Mesodermal cell (in vitro differentiated cells): ENCODE results near the gene ACOX3.
"Not testable (repeated sequence)": the region's sequence is repeated elsewhere in the genome, so short reads cannot be mapped to it uniquely, and the experiment has no call there.

ENCODE experiments used
- H3K27ac ChIP-seq: 2 replicates; pipeline ENCODE4 v1.7.0; 2013; ENCODE audit warnings: mild to moderate bottlenecking, low read depth, low read length, moderate library complexity; ENCODE audit not compliant: severe bottlenecking
- H3K36me3 ChIP-seq: 2 replicates; pipeline ENCODE4 v1.7.1; 2013; ENCODE audit warnings: mild to moderate bottlenecking, low read length, moderate library complexity; ENCODE audit not compliant: control insufficient read depth, insufficient read depth
- H3K4me1 ChIP-seq: one replicate; pipeline ENCODE4 v1.7.1; 2013; ENCODE audit warnings: mild to moderate bottlenecking, low read length; ENCODE audit not compliant: insufficient read depth, control insufficient read depth, poor library complexity, severe bottlenecking
- H3K4me3 ChIP-seq: 2 replicates; pipeline ENCODE4 v1.7.0; 2013; ENCODE audit warnings: low read length, control low read depth, mild to moderate bottlenecking; ENCODE audit not compliant: insufficient read depth, poor library complexity, severe bottlenecking; ENCODE audit errors: extremely low read depth
- H3K9me3 ChIP-seq: 2 replicates; pipeline ENCODE4 v1.7.1; 2013; ENCODE audit warnings: mild to moderate bottlenecking, low read length, moderate library complexity; ENCODE audit not compliant: control insufficient read depth
- WGBS, 2 experiments: methylation state at CpG; one replicate each; pipeline ENCODE4 v1.1.5; 2013; ENCODE audit warnings: missing lambda C conversion rate in 2 of 2; ENCODE audit not compliant: insufficient coverage in 2 of 2; 5-methylcytosine and 5-hydroxymethylcytosine counted together

The ACOX3 gene

DNA sequence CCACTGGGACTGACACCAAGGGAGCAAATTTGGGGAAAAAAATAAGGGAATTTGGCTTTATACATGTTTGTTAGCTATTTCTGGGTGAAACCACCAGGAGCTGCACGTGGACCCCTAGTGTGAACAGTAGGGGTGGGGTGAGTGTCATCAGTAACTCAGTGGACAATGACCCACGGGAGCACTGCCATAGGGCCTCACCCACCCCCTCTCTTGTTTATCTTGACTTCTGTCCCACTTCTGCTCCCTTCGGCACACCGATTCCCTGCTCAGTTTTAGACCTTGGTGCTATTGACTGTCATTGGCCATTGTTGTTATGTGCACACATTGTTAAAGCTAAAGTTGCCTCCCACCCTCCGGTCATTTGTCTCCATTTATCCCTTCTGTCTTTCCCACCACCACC is 9.0 kb downstream of the ACOX3 start:
- Histone ChIP-seq H3K4me1 (peaks cover 3% of the 10 kb centered on the region), H3K36me3 (no peaks in the 10 kb centered on the region)

DNA sequence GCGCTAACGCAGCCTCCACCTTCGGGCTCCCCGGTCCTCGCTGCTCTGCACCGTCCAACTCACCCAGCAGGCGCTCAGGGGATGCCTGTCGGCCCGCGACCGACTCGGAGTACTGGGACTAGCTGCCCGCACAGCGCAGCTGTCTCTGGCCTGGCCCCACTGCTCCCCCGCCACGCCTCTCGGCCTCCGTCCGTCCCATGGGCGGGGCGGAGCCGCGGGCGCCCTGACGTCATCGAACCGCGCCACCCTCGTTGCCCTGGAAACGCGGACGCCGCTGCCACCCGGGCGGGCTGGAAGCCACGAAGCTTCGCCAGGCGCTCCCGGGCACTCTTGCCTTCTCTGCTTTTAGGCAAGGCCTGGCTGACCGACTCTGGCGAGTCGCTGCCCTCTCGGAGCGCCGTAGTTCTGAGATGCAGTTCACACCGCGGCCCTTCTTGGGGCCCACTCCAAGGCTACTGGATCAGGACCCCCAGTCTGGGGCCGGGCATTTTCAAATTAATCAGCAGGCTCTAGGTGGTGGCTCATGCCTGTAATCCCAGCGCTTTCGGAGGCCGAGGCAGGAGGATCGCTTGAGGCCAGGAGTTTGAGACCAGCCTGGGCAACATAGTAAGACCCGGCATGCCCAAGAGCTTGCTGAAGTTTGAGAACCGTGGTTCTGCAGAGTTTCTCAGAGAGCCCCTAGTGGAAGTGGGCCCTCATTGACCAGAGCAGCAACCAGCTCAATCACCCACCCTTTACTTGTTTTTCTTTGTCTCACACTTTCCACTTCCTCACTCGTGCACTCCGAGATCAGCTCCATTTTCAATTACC is 12.0 kb downstream of the ACOX3 start:
- WGBS, 2 experiments = 4% methylated on average over 52 to 53 of the region's 56 CpGs
- H3K4me3 ChIP-seq = peak overlapping the region; percentile 84
- no peaks in the 10 kb centered on the region for H3K36me3 ChIP-seq
- no peaks in the 10 kb centered on the region for H3K9me3 ChIP-seq
- H3K27ac ChIP-seq = peak overlapping the region; percentile 62
- peaks cover 3% of the 10 kb centered on the region for H3K4me1 ChIP-seq

More for the DNA sequence above, 9.0 kb downstream of the ACOX3 start:
- Histone ChIP-seq H3K4me3 (no peak overlapping the region), H3K9me3 (no peaks in the 10 kb centered on the region), H3K27ac (no peak overlapping the region)
- WGBS, 2 experiments = 88% methylated on average over 2 of the region's 5 CpGs

DNA sequence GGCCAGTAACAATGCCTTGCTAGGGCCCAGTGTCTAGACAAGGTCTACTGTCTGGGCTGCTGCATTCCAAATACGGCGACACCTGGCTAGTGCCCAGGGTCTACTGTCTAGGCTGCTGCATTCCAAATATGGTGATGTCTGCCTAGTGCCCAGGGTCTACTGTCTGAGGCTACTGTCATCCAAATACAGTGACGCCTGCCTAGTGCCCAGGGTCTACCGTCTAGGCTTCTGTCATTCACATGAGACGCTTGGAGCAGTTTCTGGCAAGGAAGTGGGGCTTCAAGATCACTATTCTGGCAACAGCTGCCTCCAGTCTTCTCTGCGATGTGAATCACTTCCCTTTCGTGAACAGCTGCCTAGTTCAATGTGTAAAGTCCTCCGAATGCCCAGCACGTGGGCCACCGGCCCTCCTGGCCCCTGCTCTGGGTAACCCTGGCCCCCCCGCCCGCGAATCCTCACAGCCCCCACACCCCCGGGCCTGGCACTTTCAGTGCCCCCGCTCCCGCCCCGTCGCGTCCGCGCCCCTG is 12.7 kb downstream of the ACOX3 start:
- H3K27ac ChIP-seq = peak overlapping the region; percentile 62
- WGBS, 2 experiments = 11 to 15% methylated on average over 10 to 16 of the region's 21 CpGs
- peaks cover 3% of the 10 kb centered on the region for H3K4me1 ChIP-seq
- H3K9me3 ChIP-seq = no peaks in the 10 kb centered on the region
- H3K36me3 ChIP-seq = no peaks in the 10 kb centered on the region
- H3K4me3 ChIP-seq = peak overlapping the region; percentile 84

DNA sequence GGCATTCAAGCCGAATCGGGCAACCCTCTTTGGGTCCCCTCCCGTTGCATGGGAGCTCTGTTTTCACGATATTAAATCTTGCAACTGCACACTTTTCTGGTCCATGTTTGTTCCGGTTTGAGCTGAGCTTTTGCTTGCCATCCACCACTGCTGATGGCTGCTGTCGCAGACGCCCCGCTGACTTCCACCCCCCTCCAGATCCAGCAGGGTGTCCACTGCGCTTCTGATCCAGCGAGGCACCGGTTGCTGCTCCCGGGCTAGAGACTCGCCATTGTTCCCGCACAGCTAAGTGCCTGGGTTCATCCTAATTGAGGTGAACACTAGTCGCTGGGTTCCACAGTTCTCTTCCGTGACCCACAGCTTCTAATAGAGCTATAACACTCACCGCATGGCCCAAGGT is 13.3 kb downstream of the ACOX3 start:
- Histone ChIP-seq H3K4me1 (peaks cover 3% of the 10 kb centered on the region), H3K4me3 (peak overlapping the region; percentile 84), H3K9me3 (no peaks in the 10 kb centered on the region), H3K36me3 (no peaks in the 10 kb centered on the region), H3K27ac (no peak overlapping the region)
- WGBS, 2 experiments = 87 to 97% methylated on average over 10 to 17 of the region's 17 CpGs

DNA sequence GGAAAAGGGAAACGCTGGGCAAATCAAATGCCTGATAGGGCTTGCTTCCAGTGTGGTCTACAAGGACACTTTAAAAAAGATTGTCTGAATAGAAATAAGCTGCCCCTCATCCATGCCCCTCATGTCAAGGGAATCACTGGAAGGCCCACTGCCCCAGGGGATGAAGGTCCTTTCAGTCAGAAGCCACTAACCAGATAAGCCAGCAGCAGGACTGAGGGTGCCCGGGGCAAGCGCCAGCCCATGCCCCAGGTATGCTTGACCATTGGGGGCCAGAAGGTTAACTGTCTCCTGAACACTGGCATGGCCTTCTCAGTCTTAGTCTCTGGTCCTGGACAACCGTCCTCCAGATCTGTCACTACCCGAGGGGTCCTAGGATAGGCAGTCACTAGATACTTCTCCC is 17.7 kb downstream of the ACOX3 start:
- Histone ChIP-seq H3K4me1 (no peaks in the 10 kb centered on the region), H3K9me3 (no peaks in the 10 kb centered on the region), H3K4me3 (no peak overlapping the region), H3K27ac (no peak overlapping the region), H3K36me3 (no peaks in the 10 kb centered on the region)
- WGBS, 2 experiments = 85 to 89% methylated on average over 4 to 5 of the region's 5 CpGs

DNA sequence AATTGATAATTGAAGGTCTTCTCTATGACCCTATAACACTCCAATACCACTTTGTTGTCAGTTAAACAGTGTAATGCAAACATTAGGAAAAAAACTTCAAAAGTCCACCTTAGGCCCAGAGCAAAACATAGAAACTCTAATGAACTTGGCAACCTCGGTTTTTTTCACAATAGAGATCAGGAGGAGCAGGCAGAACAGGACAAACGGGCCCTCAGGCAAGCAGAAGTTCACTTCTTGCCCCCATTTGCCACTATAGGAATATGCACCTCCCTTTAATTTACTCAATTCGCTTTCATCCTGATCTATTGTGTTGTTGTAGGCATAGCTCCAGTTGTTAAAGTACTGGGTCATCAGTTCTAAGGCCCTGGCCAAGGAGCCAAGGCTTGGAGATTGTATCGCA is 18.2 kb downstream of the ACOX3 start:
- Histone ChIP-seq H3K27ac (no peak overlapping the region), H3K36me3 (no peaks in the 10 kb centered on the region), H3K9me3 (no peaks in the 10 kb centered on the region), H3K4me1 (no peaks in the 10 kb centered on the region), H3K4me3 (no peak overlapping the region)
- WGBS, 2 experiments = 79 to 81% methylated on average over 3 of the region's 4 CpGs

DNA sequence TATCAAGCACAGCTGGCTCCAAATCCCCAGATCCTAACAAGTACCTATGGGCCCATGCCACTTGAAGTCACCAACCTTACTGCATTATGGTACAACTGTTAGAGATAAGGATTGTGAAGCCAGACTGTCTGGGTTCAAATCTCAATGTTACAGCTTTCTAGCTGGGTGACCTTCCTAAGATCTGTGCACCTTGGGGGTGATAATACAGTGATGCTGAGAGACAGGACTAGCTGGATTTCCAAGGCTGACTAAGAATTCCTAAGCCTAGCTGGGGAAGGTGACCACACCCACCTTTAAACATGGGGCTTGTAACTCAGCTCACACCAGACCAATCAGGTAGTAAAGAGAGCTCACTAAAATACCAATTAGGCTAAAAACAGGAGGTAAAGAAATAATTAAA is 20.4 kb downstream of the ACOX3 start:
- not testable (repeated sequence) for H3K4me1 ChIP-seq, H3K27ac ChIP-seq, H3K36me3 ChIP-seq, H3K4me3 ChIP-seq, H3K9me3 ChIP-seq

DNA sequence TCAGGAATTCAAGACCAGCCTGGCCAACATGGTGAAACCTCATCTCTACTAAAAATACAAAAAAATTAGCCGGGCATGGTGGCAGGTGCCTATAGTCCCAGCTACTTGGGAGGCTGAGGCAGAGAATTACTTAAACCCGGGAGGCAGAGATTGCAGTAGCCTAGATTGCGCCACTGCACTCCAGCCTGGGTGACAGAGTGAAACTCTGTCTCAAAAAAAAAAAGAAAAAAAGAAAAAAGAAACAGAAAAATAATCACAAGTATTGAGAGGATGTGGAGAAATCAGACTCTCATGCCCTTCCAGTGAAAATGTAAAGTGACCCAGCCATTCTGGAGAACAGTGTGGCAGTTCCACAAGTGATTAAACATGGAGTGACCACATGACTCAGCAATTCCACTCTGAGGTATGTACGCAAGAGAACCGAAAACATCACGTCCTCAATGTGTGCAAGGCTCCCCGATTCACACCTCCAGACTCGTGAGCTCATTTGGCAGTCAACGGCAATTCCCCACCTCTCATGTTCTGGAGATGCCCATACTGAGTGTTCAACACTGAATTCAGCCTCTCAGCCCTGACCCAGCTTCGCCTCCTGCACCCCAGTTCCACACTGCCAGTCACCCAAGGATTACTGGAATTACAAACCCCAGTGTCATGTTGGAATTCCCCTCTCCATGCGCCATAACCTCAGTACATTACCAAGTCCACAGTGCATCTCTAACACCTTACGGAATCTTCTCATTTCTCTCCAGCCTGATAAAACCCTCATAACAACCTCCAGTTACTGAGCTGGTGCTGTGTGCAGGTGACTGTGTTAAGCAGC is 21.1 kb downstream of the ACOX3 start:
- Histone ChIP-seq H3K9me3 (no peaks in the 10 kb centered on the region), H3K36me3 (peaks cover 16% of the 10 kb centered on the region), H3K4me1 (no peaks in the 10 kb centered on the region), H3K27ac (no peak overlapping the region), H3K4me3 (no peak overlapping the region)
- 89 to 91% methylated on average over 9 to 10 of the region's 12 CpGs for WGBS, 2 experiments

DNA sequence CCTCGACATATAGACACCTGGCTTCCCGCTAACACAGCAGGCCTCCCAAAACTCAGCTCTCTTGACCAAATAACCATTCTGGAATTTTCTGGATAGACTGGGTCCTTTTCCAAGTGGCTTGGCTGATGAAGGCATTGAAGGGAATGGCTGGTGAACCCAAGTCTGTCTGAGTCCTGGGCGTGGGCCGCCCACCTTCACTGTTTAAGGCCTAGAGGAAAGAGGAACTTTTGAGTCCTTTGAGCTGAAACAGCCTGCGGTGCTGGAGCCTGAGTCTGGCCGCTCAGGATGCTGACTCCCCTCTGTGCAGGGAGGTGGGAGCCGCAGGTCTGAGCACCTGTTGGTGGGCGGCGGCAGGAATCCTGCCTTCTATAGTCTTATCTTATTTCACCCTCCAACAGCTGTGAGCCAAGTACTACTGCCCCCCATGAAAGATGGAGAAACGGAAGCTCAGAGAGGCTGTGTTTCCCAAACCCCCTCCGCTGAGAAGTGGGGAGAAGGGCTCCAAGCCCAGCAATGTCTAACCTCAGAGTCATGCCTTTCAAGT is 23.4 kb downstream of the ACOX3 start:
- Histone ChIP-seq H3K4me3 (no peak overlapping the region), H3K9me3 (no peaks in the 10 kb centered on the region), H3K4me1 (no peaks in the 10 kb centered on the region), H3K27ac (no peak overlapping the region), H3K36me3 (peaks cover 22% of the 10 kb centered on the region)
- whole genome bisulfite sequencing, 2 experiments = 87 to 97% methylated on average over 3 to 6 of the region's 11 CpGs

DNA sequence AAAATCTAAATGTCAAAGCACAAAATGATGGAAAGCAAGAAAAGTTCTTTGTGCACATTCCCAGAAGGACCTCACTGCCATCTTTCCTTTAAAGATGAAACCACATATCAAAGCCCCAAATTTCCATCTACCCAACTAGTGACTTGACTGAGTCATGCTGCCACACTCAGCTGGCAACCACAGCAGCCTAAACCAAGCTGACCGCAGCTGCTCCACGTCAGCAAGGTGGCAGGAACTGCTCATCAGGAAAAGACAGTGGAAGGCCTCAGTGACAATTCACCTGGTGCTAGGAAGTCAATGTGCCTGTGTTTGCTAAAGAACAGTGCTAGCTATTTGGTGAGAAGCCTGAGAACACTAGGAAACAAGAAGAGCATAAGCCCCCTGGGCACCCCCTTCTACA is 26.1 kb downstream of the ACOX3 start:
- H3K9me3 ChIP-seq = no peaks in the 10 kb centered on the region
- H3K27ac ChIP-seq = no peak overlapping the region
- no peak overlapping the region for H3K4me3 ChIP-seq
- H3K36me3 ChIP-seq = peaks cover 30% of the 10 kb centered on the region
- 96 to 100% methylated on average over 2 of the region's 2 CpGs for WGBS, 2 experiments
- H3K4me1 ChIP-seq = peaks cover 4% of the 10 kb centered on the region
